Gastroesophageal sphincter (tissue), 4 donors: ENCODE results near the gene OR2B6. TPM values are rescaled to one million over a fixed set of nuclear protein-coding genes. Genes with fewer than 3 reads are reported as not detected.

Source experiments
- ATAC-seq: fragments of 150-250 bp; one replicate; pipeline ENCODE4 v1.9.1; 2016; ENCODE audit warnings: mild to moderate bottlenecking, moderate library complexity
- H3K27ac ChIP-seq, 4 donors: fragments of 200-600 bp; sonication (generic) in 3 of 4; 1 replicate in 3 of 4; 2 replicates in 1 of 4; pipeline ENCODE4 v1.5.1; 2016 to 2019
- H3K27me3 ChIP-seq: fragments of 200-600 bp; sonication (generic); one replicate; pipeline ENCODE4 v1.5.1; 2019
- H3K36me3 ChIP-seq, 2 donors: fragments of 200-600 bp; sonication (generic); one replicate each; pipeline ENCODE4 v1.5.1; 2019; ENCODE audit warnings: control low read depth in 1 of 2
- H3K4me1 ChIP-seq, 3 donors: fragments of 200-600 bp; sonication (generic); 1 replicate in 2 of 3; 2 replicates in 1 of 3; pipeline ENCODE4 v1.5.1; 2016 to 2019; ENCODE audit warnings: control low read depth in 2 of 3
- H3K4me3 ChIP-seq, 2 donors: fragments of 200-600 bp; sonication (generic); one replicate each; pipeline ENCODE4 v1.5.1; 2019; ENCODE audit warnings: mild to moderate bottlenecking in 1 of 2, moderate library complexity in 1 of 2
- H3K9me3 ChIP-seq, 3 donors: fragments of 200-600 bp; sonication (generic); one replicate each; pipeline ENCODE4 v1.5.1; 2017 to 2019; ENCODE audit warnings: control low read depth in 2 of 3
- CTCF ChIP-seq, 4 experiments: fragments of 200-600 bp in 2 of 4; fragments of 450-650 bp in 2 of 4; sonication (generic) in 1 of 4; IDR thresholded peaks; one replicate each; pipeline ENCODE4 v1.5.1; 2017 to 2019; ENCODE audit warnings: antibody characterized with exemption in 4 of 4, mild to moderate bottlenecking in 2 of 4, moderate library complexity in 2 of 4
- EP300 ChIP-seq: sonication (generic); formaldehyde crosslinking; IDR thresholded peaks from one replicate; pipeline ENCODE4 v1.6.1; 2017; ENCODE audit warnings: antibody characterized with exemption, mild to moderate bottlenecking
- POLR2A ChIP-seq, 2 donors: fragments of 450-650 bp; IDR thresholded peaks; one replicate each; pipeline ENCODE4 v1.6.1; 2017; ENCODE audit warnings: antibody characterized with exemption in 2 of 2, mild to moderate bottlenecking in 2 of 2, moderate library complexity in 1 of 2
- POLR2AphosphoS5 ChIP-seq: sonication (generic); formaldehyde crosslinking; IDR thresholded peaks from one replicate; pipeline ENCODE4 v1.6.1; 2017; ENCODE audit warnings: antibody characterized with exemption
- WGBS, 2 donors: methylation state at CpG; one replicate each; pipeline ENCODE4 v1.1.5; 2018; ENCODE audit warnings: low coverage in 1 of 2; 5-methylcytosine and 5-hydroxymethylcytosine counted together
- total RNA-seq, 4 donors: library from RNA; depleted of rRNA; stranded (reverse); fragments of >200 nt; gene quantifications; one replicate each; pipeline ENCODE4 v1.1.0, GENCODE V29; 2016

The OR2B6 gene
- total RNA-seq, 4 donors from 2014 or later, result not detected

GRCh38 chr6:28000351-28001045 is 43.5 kb downstream of the OR2B6 start:
- TF ChIP-seq POLR2A (IDR thresholded peaks at IDR 0.05), result no peak
- no peak for TF ChIP-seq CTCF (IDR thresholded peaks at IDR 0.05)
- TF ChIP-seq POLR2AphosphoS5, result no peak
- no peak for TF ChIP-seq EP300
- H3K4me3 ChIP-seq, result no peak overlapping the region
- WGBS, 2 donors, result 72 to 73% methylated on average over 8 to 12 of the region's 15 CpGs
- H3K27ac ChIP-seq, result no peak overlapping the region
- no peaks in the 10 kb centered on the region for H3K9me3 ChIP-seq
- peaks cover 21% of the 10 kb centered on the region for H3K27me3 ChIP-seq
- ATAC-seq, result no peak
- H3K4me1 ChIP-seq, result no peaks in the 10 kb centered on the region
- no peaks in the 10 kb centered on the region for H3K36me3 ChIP-seq

GRCh38 chr6:28001351-28001750 is 44.3 kb downstream of the OR2B6 start:
- no peak for ATAC-seq
- H3K36me3 ChIP-seq, result no peaks in the 10 kb centered on the region
- no CpG with 5 or more reads among the region's 15 CpGs for WGBS, 2 donors

GRCh38 chr6:28001751-28002150 is 44.7 kb downstream of the OR2B6 start:
- H3K4me3 ChIP-seq, result no peak overlapping the region
- peaks cover 16% of the 10 kb centered on the region for H3K27me3 ChIP-seq
- WGBS, 2 donors, result 100% methylated on average over 2 of the region's 5 CpGs; no CpG with 5 or more reads in 1 of the 2 donors
- H3K27ac ChIP-seq, result no peak overlapping the region
- no peak for ATAC-seq
- TF ChIP-seq EP300, result no peak
- TF ChIP-seq POLR2AphosphoS5, result no peak
- no peak for TF ChIP-seq CTCF (IDR thresholded peaks at IDR 0.05)
- TF ChIP-seq POLR2A (IDR thresholded peaks at IDR 0.05), result no peak
- no peaks in the 10 kb centered on the region for H3K4me1 ChIP-seq
- no peaks in the 10 kb centered on the region for H3K36me3 ChIP-seq
- no peaks in the 10 kb centered on the region for H3K9me3 ChIP-seq

More at GRCh38 chr6:28001351-28001750, 44.3 kb downstream of the OR2B6 start:
- H3K27me3 ChIP-seq, result peaks cover 17% of the 10 kb centered on the region
- H3K4me3 ChIP-seq, result no peak overlapping the region
- no peaks in the 10 kb centered on the region for H3K9me3 ChIP-seq
- H3K4me1 ChIP-seq, result no peaks in the 10 kb centered on the region
- H3K27ac ChIP-seq, result no peak overlapping the region
- TF ChIP-seq POLR2AphosphoS5 (no peak), EP300 (no peak), CTCF (IDR thresholded peaks at IDR 0.05) (no peak), POLR2A (IDR thresholded peaks at IDR 0.05) (no peak)

- no peak for TF ChIP-seq EP300
- no peak for TF ChIP-seq POLR2A (IDR thresholded peaks at IDR 0.05)
- TF ChIP-seq CTCF (IDR thresholded peaks at IDR 0.05), result no peak
- TF ChIP-seq POLR2AphosphoS5, result no peak
- Histone ChIP-seq H3K4me3 (no peak overlapping the region), H3K36me3 (no peaks in the 10 kb centered on the region), H3K4me1 (no peaks in the 10 kb centered on the region), H3K27me3 (peaks cover 16% of the 10 kb centered on the region), H3K9me3 (no peaks in the 10 kb centered on the region), H3K27ac (no peak overlapping the region)
- WGBS, 2 donors, result 92% methylated on average over 4 of the region's 5 CpGs
- ATAC-seq, result no peak
Measured at GRCh38 chr6:28002161-28002560, 45.1 kb downstream of the OR2B6 start.

GRCh38 chr6:28003059-28003458 is 46.0 kb downstream of the OR2B6 start:
- no peaks in the 10 kb centered on the region for H3K36me3 ChIP-seq
- no peak overlapping the region for H3K27ac ChIP-seq
- H3K9me3 ChIP-seq, result no peaks in the 10 kb centered on the region
- TF ChIP-seq EP300 (no peak), CTCF (IDR thresholded peaks at IDR 0.05) (no peak), POLR2AphosphoS5 (no peak), POLR2A (IDR thresholded peaks at IDR 0.05) (no peak)
- no peaks in the 10 kb centered on the region for H3K4me1 ChIP-seq
- H3K4me3 ChIP-seq, result no peak overlapping the region
- peaks cover 13% of the 10 kb centered on the region for H3K27me3 ChIP-seq
- 60 to 72% methylated on average over 2 of the region's 5 CpGs for WGBS, 2 donors
- no peak for ATAC-seq
